Mesodermal cell (in vitro differentiated cells): ENCODE measurements around the gene RENBP.

ENCODE experiments used
- H3K27ac ChIP-seq: 2 replicates; pipeline ENCODE4 v1.7.0; 2013; ENCODE audit warnings: mild to moderate bottlenecking, low read depth, low read length, moderate library complexity; ENCODE audit not compliant: severe bottlenecking
- H3K36me3 ChIP-seq: 2 replicates; pipeline ENCODE4 v1.7.1; 2013; ENCODE audit warnings: mild to moderate bottlenecking, low read length, moderate library complexity; ENCODE audit not compliant: control insufficient read depth, insufficient read depth
- H3K4me1 ChIP-seq: one replicate; pipeline ENCODE4 v1.7.1; 2013; ENCODE audit warnings: mild to moderate bottlenecking, low read length; ENCODE audit not compliant: insufficient read depth, control insufficient read depth, poor library complexity, severe bottlenecking
- H3K4me3 ChIP-seq: 2 replicates; pipeline ENCODE4 v1.7.0; 2013; ENCODE audit warnings: low read length, control low read depth, mild to moderate bottlenecking; ENCODE audit not compliant: insufficient read depth, poor library complexity, severe bottlenecking; ENCODE audit errors: extremely low read depth
- H3K9me3 ChIP-seq: 2 replicates; pipeline ENCODE4 v1.7.1; 2013; ENCODE audit warnings: mild to moderate bottlenecking, low read length, moderate library complexity; ENCODE audit not compliant: control insufficient read depth
- WGBS, 2 experiments: methylation state at CpG; one replicate each; pipeline ENCODE4 v1.1.5; 2013; ENCODE audit warnings: missing lambda C conversion rate in 2 of 2; ENCODE audit not compliant: insufficient coverage in 2 of 2; 5-methylcytosine and 5-hydroxymethylcytosine counted together

The RENBP gene

GRCh38 chrX:153941336-153942252 lies 2.8 kb downstream of the RENBP start:
- WGBS, 2 experiments = 19 to 67% methylated on average over 1 to 5 of the region's 23 CpGs
- Histone ChIP-seq H3K4me1 (no peaks in the 10 kb centered on the region), H3K27ac (no peak overlapping the region)

GRCh38 chrX:153939573-153939972 lies 4.9 kb downstream of the RENBP start:
- no peaks in the 10 kb centered on the region for H3K36me3 ChIP-seq
- no peaks in the 10 kb centered on the region for H3K4me1 ChIP-seq
- no peak overlapping the region for H3K27ac ChIP-seq
- 58% methylated on average over 3 of the region's 7 CpGs; no CpG with 5 or more reads in 1 of the 2 experiments for WGBS, 2 experiments
- no peaks in the 10 kb centered on the region for H3K9me3 ChIP-seq
- H3K4me3 ChIP-seq = no peak overlapping the region

More at GRCh38 chrX:153941336-153942252, 2.8 kb downstream of the RENBP start:
- Histone ChIP-seq H3K4me3 (no peak overlapping the region), H3K36me3 (no peaks in the 10 kb centered on the region), H3K9me3 (no peaks in the 10 kb centered on the region)

- H3K4me3 ChIP-seq = no peak overlapping the region
Measured at GRCh38 chrX:153938226-153938786, 6.1 kb downstream of the RENBP start.

GRCh38 chrX:153937056-153937455 lies 7.4 kb downstream of the RENBP start:
- Histone ChIP-seq H3K4me3 (no peak overlapping the region), H3K27ac (no peak overlapping the region), H3K36me3 (peaks cover 10% of the 10 kb centered on the region), H3K9me3 (no peaks in the 10 kb centered on the region), H3K4me1 (no peaks in the 10 kb centered on the region)
- no CpG with 5 or more reads among the region's 3 CpGs for WGBS, 2 experiments

More at GRCh38 chrX:153938226-153938786, 6.1 kb downstream of the RENBP start:
- Histone ChIP-seq H3K36me3 (no peaks in the 10 kb centered on the region), H3K27ac (no peak overlapping the region), H3K4me1 (no peaks in the 10 kb centered on the region), H3K9me3 (no peaks in the 10 kb centered on the region)
- WGBS, 2 experiments = 92 to 94% methylated on average over 5 to 9 of the region's 10 CpGs

GRCh38 chrX:153935326-153935851 lies 9.1 kb downstream of the RENBP start:
- Histone ChIP-seq H3K27ac (no peak overlapping the region), H3K4me3 (peak overlapping the region; percentile 14), H3K4me1 (no peaks in the 10 kb centered on the region), H3K36me3 (peaks cover 19% of the 10 kb centered on the region), H3K9me3 (no peaks in the 10 kb centered on the region)
- WGBS, 2 experiments = 24 to 49% methylated on average over 9 to 21 of the region's 32 CpGs

- Histone ChIP-seq H3K27ac (peak within 1 kb of the TSS; percentile 5), H3K9me3 (no peaks in the 10 kb centered on the region), H3K4me3 (peak within 1 kb of the TSS; percentile 59), H3K4me1 (no peaks in the 10 kb centered on the region), H3K36me3 (peaks cover 21% of the 10 kb centered on the region)
- WGBS, 2 experiments = 0% methylated on average over 12 of the region's 87 CpGs
Measured at GRCh38 chrX:153934762-153935325, 9.6 kb downstream of the RENBP start, which contains the start of gene NAA10. TSS of gene NAA10 (minus strand) at chrX:153935037. CDS start at chrX:153934904, 133 bp downstream.

GRCh38 chrX:153934148-153934761 lies 10.2 kb downstream of the RENBP start:
- no peaks in the 10 kb centered on the region for H3K4me1 ChIP-seq
- H3K36me3 ChIP-seq = peaks cover 22% of the 10 kb centered on the region
- H3K27ac ChIP-seq = peak overlapping the region; percentile 5
- no peaks in the 10 kb centered on the region for H3K9me3 ChIP-seq
- peak overlapping the region; percentile 59 for H3K4me3 ChIP-seq
- 2 to 4% methylated on average over 13 to 25 of the region's 33 CpGs for WGBS, 2 experiments

- Histone ChIP-seq H3K27ac (no peak overlapping the region), H3K36me3 (peaks cover 22% of the 10 kb centered on the region), H3K4me3 (peak overlapping the region; percentile 59), H3K4me1 (no peaks in the 10 kb centered on the region), H3K9me3 (no peaks in the 10 kb centered on the region)
- WGBS, 2 experiments = 68 to 100% methylated on average over 1 to 4 of the region's 7 CpGs
Measured at GRCh38 chrX:153933748-153934147, 10.7 kb downstream of the RENBP start.

- H3K4me3 ChIP-seq = no peak overlapping the region
- H3K27ac ChIP-seq = no peak overlapping the region
- peaks cover 22% of the 10 kb centered on the region for H3K36me3 ChIP-seq
- WGBS, 2 experiments = 91 to 100% methylated on average over 3 to 4 of the region's 13 CpGs
- no peaks in the 10 kb centered on the region for H3K9me3 ChIP-seq
- H3K4me1 ChIP-seq = no peaks in the 10 kb centered on the region
Measured at GRCh38 chrX:153932220-153932915, 12.1 kb downstream of the RENBP start.

GRCh38 chrX:153931748-153932147 lies 12.7 kb downstream of the RENBP start:
- Histone ChIP-seq H3K9me3 (no peaks in the 10 kb centered on the region), H3K27ac (no peak overlapping the region), H3K4me3 (no peak overlapping the region), H3K4me1 (peaks cover 4% of the 10 kb centered on the region), H3K36me3 (peaks cover 22% of the 10 kb centered on the region)
- WGBS, 2 experiments = 90 to 98% methylated on average over 2 to 7 of the region's 13 CpGs
